GM21717 (cell line): ENCODE data around the gene MSH6.

ENCODE experiments used
- ATAC-seq: cut with Tn5 transposase; IDR thresholded peaks from one replicate; pipeline ENCODE4 v1.9.1; 2021; ENCODE audit warnings: mild to moderate bottlenecking, moderate library complexity; ENCODE audit not compliant: unreplicated experiment

Gene MSH6

DNA sequence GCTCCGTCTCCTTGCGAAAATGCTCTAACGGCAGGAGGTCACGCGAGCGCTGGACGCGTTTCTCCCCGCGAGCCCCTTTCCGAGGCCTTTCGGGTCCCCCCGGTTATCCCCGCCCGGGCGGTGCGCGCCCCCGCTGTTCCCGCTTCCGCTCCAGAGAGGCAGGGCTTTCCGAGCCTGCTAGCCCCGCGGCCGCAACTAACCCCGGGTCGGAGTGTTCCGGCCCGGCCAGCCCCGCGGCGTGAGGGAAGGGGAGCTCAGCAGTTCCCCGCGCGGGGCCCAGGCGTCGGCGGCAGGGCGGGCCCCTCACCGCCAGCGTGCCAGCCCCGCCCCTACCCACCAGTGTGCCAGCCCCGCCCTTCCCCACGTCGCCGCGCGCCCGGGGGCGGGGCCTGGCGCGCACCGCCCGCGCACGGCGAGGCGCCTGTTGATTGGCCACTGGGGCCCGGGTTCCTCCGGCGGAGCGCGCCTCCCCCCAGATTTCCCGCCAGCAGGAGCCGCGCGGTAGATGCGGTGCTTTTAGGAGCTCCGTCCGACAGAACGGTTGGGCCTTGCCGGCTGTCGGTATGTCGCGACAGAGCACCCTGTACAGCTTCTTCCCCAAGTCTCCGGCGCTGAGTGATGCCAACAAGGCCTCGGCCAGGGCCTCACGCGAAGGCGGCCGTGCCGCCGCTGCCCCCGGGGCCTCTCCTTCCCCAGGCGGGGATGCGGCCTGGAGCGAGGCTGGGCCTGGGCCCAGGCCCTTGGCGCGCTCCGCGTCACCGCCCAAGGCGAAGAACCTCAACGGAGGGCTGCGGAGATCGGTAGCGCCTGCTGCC is at the start of gene MSH6:
MSH6 (plus strand) TSS at position 475 of the 815 bp plus-strand sequence; CDS start at position 564, 89 bp downstream.
- ATAC-seq = peak; percentile 81

- ATAC-seq = no peak
These were observed 47.6 kb upstream of the MSH6 start for GRCh38 chr2:47735136-47735869.

DNA sequence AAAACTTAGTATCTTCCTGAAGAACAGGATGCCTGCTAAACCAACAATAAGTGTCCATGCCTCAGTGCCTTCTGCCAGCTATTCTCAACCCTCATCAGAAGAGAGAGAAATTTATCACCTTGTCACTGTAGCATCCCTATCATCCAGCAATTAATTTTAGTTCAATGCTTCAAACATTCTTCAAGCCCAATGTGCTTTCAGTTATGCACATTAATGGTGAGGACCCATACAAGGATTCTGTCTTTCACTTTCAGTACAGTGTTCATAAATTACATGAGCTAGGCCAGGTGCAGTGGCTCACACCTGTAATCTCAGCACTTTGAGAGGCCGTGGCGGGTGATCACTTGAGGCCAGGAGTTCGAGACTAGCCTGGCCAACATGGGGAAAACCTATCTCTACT is 47.0 kb upstream of the MSH6 start:
- peak; percentile 68 for ATAC-seq

DNA sequence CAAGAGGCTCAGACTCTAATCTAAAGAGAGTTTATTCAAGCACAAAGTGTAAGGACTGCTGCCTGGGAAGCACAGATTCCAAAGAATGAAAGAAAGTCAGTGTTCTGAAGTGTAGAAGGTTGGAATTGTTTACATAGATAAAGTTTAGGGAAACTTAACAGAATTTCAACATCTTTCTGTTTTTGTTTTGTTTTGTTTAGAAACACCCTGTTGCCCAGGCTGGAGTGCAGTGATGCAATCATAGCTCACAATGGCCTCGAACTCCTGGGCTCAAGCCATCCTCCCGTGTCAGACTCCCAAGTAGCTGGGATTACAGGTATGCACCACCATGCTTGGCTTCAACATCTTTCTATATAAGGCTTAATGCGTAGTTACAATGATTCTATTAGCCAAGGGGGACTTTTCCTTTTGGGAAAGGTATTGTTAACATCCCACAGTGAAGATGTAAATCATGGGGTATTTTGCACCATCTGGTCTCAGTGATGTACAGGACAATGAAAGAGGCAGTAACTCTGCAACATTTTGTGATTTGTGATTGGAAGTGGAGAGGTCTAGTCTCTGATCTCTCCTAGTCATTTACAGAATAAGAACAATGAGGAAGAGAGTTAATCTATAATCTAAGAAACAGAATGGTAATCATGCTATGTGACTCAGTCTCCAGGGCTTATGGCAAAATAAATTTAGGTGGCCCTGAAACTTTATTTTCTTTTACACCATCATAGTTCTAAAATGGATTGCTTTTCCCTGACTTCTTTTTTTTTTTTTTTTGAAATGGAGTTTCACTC is 45.6 kb upstream of the MSH6 start:
- no peak for ATAC-seq

DNA sequence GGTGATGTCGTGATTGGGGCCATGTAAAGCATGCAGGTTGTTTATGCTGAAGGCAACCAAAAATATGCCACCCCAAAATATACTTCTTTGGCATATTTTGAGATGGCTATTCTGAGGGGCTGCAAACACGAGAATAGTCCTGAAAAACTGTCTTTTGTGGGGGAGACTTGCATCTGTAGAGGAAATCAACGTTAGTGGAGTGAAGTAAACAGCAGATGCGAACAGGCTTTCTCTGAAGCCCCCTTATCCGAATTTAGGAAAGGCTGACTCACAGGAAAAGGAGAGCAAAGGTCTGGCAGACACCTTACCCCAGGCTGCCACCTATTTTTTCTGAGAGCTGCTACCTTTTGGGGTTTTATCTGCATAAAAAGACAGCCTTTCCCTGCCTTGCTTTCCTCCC is 44.6 kb upstream of the MSH6 start:
- ATAC-seq = no peak

- no peak for ATAC-seq
These were observed 41.8 kb upstream of the MSH6 start for GRCh38 chr2:47741101-47741500.

- no peak for ATAC-seq
These were observed 41.3 kb upstream of the MSH6 start for GRCh38 chr2:47741637-47742036.

DNA sequence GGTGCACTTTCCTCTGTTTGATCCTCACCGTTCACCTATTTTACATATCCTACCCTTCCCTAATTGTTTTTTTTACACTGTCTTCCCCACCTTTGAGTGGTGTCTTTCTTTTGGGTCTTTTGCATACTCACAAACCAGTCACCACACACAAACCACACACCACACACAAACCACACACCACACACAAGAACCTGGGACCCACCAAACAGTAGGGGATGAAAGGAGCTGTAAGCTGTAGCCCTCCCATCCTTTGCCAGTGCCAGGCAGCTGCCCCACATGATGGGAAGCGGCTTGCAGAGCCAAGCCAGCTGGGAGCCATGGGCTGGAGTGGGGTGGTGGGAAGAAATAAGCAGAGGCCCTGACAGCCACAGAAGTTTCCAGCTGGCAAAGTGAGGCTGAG is 38.9 kb upstream of the MSH6 start:
- ATAC-seq = no peak

- ATAC-seq = no peak
These were observed 35.1 kb upstream of the MSH6 start for GRCh38 chr2:47747878-47748277.

- peak; percentile 34 for ATAC-seq
These were observed 31.0 kb upstream of the MSH6 start for GRCh38 chr2:47751856-47752414.

DNA sequence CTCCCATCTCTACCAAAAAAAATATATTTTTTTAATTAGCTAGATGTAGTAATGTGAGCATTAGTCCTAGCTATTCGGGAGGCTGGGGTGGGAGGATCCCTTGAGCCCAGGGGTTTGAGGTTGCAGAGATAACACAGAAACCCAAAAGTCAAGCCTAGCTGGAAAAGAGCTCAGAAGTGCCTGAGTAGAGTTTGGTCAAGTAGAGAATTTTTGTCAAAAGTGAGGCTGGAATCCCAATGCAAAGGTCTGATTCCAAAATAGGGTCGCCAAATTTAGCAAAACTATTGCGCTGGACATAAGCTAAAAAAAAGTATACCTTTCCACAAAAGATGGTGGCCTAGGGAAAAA is 15.5 kb upstream of the MSH6 start:
- ATAC-seq = no peak

DNA sequence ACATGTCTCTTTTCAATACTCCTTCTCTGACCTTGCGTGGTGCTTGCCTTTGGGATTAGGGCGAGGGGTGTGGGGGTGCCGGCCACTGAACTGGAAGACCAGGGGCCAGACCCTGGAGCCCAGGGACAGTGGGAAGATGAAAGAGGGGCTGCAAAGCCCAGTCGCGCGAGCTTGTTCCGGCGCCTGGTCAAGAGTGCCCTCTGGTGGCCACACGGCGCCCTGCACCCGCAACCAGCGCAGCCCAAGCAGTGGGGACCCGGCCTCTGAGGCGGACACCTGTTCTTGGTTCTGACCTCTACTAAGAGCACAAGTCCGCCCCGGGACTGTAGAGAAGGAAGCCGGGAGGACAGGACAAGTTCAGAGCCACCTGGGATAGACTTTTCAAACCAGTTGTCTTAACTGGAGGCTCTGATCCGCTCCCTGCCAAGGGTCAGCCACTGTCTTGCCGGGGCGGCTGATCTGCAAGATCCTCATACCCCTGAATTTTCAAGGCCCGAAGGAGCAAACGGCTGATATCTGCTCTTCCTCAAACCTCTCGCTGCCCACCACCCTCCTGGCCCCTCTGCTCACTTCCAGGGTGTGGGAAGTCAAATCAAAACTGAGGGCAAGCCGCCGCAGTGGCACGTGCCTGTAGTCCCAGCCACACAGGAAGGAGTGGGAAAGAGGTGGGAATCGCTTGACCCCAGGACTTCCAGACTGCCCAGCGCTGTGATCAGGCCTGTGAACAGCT is 14.9 kb upstream of the MSH6 start:
- ATAC-seq = no peak

GRCh38 chr2:47769318-47769717 is 13.6 kb upstream of the MSH6 start:
- ATAC-seq = no peak

DNA sequence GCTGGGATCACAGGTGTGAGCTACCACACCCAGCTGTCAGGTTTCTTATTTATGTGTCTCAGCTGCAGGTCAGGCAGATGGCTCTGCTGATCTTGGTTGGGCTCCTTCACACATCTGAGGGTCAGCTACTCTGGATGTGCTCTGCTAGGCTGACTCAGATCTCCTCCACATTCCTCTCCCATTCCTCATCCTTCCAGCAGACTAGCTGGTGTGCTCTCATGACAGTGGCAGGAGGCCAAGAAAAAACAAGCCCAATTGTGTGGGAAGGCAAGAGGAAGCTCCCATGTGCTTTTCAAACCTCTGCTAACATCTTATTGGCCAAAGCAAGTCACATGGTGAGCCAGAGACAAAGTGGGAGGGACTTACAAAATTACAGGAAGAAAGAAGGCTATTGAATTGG is 11.7 kb upstream of the MSH6 start:
- no peak for ATAC-seq

DNA sequence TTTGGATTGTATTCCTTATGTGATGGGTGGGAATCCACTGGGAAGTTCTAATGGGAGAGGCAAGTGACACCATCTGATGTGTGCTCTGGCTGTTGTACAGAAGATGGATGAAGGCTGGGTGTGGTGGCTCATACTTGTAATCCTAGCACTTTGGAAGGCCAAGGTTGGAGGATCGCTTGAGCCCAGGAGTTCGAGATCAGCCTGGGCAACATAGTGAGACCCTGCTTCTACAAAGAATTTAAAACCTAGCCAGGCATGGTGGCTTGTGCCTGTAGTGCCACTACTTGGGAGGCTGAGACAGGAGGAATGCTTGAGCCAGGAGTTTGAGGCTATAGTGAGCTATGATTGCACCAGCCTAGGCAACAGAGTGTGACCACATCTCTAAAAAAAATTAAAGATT is 10.6 kb upstream of the MSH6 start:
- ATAC-seq = no peak

GRCh38 chr2:47774567-47774966 is 8.4 kb upstream of the MSH6 start:
- ATAC-seq = no peak

DNA sequence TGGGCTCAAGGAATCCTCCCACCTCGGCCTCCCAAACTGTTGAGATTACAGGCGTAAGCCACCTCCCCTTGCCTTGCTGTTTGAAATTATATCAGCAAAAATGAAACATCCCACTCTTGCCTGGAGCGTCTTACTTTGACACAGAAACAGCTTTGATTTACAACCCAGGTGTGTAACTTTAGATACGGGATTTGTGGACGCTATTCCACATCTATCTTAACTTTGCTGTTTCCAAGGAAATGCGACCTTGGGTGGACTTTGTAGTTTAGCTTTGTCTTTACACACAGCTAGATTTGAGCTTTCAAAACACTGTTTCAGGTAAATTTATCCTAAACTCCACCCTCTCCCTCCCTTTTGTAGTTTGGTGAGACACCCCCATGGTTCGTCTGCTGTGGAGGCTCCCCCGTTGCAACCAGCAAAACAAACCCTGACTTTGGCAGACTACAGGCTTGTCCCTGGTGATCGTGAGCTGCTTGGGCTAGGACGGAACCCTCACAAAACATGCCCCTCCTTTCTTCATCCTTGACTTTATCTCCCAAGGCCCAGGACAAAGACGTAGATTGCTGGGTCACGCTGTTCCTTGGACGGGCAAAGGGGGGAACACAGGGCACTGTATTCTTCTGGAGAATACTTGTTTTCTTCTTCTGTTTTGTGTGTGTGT is 5.5 kb upstream of the MSH6 start:
- no peak for ATAC-seq

DNA sequence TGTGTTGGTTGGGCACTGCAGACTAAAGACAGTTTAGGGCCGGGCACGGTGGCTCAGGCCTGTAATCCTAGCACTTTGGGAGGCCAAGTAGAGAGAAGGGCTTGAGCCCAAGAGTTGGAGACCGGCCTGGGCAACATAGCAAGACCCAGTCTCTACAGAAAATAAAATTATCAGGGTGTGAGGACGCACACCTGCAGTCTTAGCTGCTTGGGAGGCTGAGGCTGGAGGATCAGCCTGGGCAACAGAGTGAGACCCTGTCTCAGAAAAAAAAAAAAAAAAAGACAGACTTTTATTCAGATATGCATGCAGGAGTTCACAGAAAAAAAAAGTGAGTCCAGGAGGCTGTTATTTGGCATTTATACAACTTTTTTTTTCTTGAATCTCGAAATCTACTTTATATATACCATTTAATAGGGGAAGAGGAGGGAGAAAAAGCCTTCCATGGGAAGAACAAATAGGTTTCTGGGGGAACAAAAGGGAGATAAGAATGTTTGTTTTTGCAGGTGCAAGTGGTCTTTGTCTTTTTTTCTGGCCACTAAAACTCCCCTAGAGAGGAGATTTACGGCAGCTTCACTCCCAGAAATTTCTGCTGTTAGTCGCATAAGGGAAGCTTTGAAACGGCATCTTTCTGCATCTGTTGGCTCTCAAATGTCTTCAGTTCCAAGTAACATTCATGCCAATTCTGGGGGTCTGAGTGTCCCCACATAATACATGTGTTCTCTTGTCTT is 4.1 kb upstream of the MSH6 start:
- no peak for ATAC-seq

DNA sequence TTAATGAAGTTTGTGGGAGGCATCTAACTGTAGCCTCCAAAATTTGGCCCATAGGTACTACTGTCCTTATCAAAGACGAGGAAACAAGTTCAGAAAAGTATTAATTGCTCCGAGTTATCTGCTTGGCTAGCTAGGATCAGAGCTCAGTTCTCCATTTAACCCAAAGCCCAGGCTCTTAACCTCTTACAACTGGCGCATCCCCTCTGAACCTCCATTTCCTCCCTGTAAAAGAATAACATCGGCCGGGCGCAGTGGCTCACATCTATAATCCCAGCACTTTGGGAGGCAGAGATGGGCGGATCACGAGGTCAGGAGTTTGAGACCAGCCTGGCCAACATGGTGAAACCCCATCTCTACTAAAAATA is 3.5 kb upstream of the MSH6 start:
- no peak for ATAC-seq

GRCh38 chr2:47782381-47782670 is 619 bp upstream of the MSH6 start:
- no peak for ATAC-seq
